ENCODE results near the gene RNF213.

Gene RNF213

GRCh38 chr17:80286638-80286960 is 25.9 kb downstream of the RNF213 start:
- TF ChIP-seq ZNF114 (tag by site-specific recombination; IDR thresholded peaks at IDR 0.05) = no peak
- Histone ChIP-seq H3K36me3 (ENCODE audit: control insufficient read depth in 2 of 2, insufficient read depth in 1 of 2, low read length in 2 of 2) (peaks cover 18 to 51% of the 10 kb centered on the region in 2 experiments; a peak in 2 of 3 replicates), H3K27ac (ENCODE audit: extremely low read depth, low read depth, low read length) (no peak overlapping the region), H3K4me3 (ENCODE audit: low read depth, low read length) (no peak overlapping the region), H3K9me3 (ENCODE audit: control insufficient read depth, insufficient read depth, low read depth, low read length) (no peaks in the 10 kb centered on the region), H3K4me1 (ENCODE audit: control insufficient read depth, insufficient read depth, low read length) (no peaks in the 10 kb centered on the region)
- POLR2A ChIA-PET = no interaction called here
- CTCF ChIA-PET = no interaction called here

- TF ChIP-seq ZNF660 (tag by site-specific recombination; IDR thresholded peaks at IDR 0.05) = no peak
- TF ChIP-seq ZNF280D (tag by site-specific recombination; IDR thresholded peaks at IDR 0.05) = no peak
- no peak for TF ChIP-seq ZNF169 (tag by site-specific recombination; IDR thresholded peaks at IDR 0.05)
- TF ChIP-seq OVOL3 (tag by site-specific recombination; IDR thresholded peaks at IDR 0.05) = no peak
- no peak for TF ChIP-seq KLF8 (tag by site-specific recombination; IDR thresholded peaks at IDR 0.05)
- TF ChIP-seq ZSCAN23 (tag by site-specific recombination; IDR thresholded peaks at IDR 0.05) = no peak
- no peak for TF ChIP-seq ZNF513 (tag by site-specific recombination; IDR thresholded peaks at IDR 0.05)
- no peak for TF ChIP-seq ZIC2 (tag by site-specific recombination; IDR thresholded peaks at IDR 0.05)
- TF ChIP-seq ZNF221 (tag by site-specific recombination; IDR thresholded peaks at IDR 0.05; ENCODE audit: borderline replicate concordance) = no peak
- no peak for TF ChIP-seq ZSCAN4 (tag by site-specific recombination; IDR thresholded peaks at IDR 0.05)
- TF ChIP-seq GLIS1 (tag by site-specific recombination; IDR thresholded peaks at IDR 0.05) = no peak
- no peak for TF ChIP-seq ZNF514 (tag by site-specific recombination; IDR thresholded peaks at IDR 0.05)
- Histone ChIP-seq H3K4me3 (ENCODE audit: low read depth, low read length) (no peak overlapping the region), H3K36me3 (ENCODE audit: control insufficient read depth in 2 of 2, insufficient read depth in 1 of 2, low read length in 2 of 2) (peaks cover 15 to 55% of the 10 kb centered on the region in 2 experiments; a peak in 2 of 3 replicates), H3K4me1 (ENCODE audit: control insufficient read depth, insufficient read depth, low read length) (no peaks in the 10 kb centered on the region), H3K9me3 (ENCODE audit: control insufficient read depth, insufficient read depth, low read depth, low read length) (no peaks in the 10 kb centered on the region), H3K27ac (ENCODE audit: extremely low read depth, low read depth, low read length) (no peak overlapping the region)
- POLR2A ChIA-PET = interaction anchor here (0.8 kb wide), 1 partner anchor 25 kb away, joined by 3 read pairs; no protein-coding TSS in a partner anchor
- CTCF ChIA-PET = interaction anchor here (0.6 kb wide), 1 partner anchor 628 kb away, joined by 8 read pairs; no protein-coding TSS in a partner anchor
These were observed 26.4 kb downstream of the RNF213 start for GRCh38 chr17:80287038-80287437.

GRCh38 chr17:80287806-80288567 is 27.3 kb downstream of the RNF213 start:
- Histone ChIP-seq H3K27ac (ENCODE audit: extremely low read depth, low read depth, low read length) (no peak overlapping the region), H3K4me1 (ENCODE audit: control insufficient read depth, insufficient read depth, low read length) (no peaks in the 10 kb centered on the region), H3K9me3 (ENCODE audit: control insufficient read depth, insufficient read depth, low read depth, low read length) (no peaks in the 10 kb centered on the region), H3K36me3 (ENCODE audit: control insufficient read depth in 2 of 2, insufficient read depth in 1 of 2, low read length in 2 of 2) (peaks cover 16 to 63% of the 10 kb centered on the region in 2 experiments; a peak in 2 of 3 replicates), H3K4me3 (ENCODE audit: low read depth, low read length) (no peak overlapping the region)
- CTCF ChIA-PET = interaction anchor here (0.6 to 0.7 kb wide), 2 partner anchors 9 to 629 kb away, joined by 3 to 8 read pairs; no protein-coding TSS in a partner anchor
- POLR2A ChIA-PET = interaction anchor here (0.6 to 0.8 kb wide), 2 partner anchors 26 to 30 kb away, joined by 3 read pairs; no protein-coding TSS in a partner anchor
- TF ChIP-seq ZNF433 (tag by site-specific recombination; IDR thresholded peaks at IDR 0.05; ENCODE audit: low read depth) = no peak
- peak; percentile 52 for TF ChIP-seq SCRT2 (tag by site-specific recombination; IDR thresholded peaks at IDR 0.05)
- TF ChIP-seq ZNF24 (tag by site-specific recombination; IDR thresholded peaks at IDR 0.05) = no peak

Data from HEK293 (cell line).